ENCODE measurements around the gene GPHN.

DNA sequence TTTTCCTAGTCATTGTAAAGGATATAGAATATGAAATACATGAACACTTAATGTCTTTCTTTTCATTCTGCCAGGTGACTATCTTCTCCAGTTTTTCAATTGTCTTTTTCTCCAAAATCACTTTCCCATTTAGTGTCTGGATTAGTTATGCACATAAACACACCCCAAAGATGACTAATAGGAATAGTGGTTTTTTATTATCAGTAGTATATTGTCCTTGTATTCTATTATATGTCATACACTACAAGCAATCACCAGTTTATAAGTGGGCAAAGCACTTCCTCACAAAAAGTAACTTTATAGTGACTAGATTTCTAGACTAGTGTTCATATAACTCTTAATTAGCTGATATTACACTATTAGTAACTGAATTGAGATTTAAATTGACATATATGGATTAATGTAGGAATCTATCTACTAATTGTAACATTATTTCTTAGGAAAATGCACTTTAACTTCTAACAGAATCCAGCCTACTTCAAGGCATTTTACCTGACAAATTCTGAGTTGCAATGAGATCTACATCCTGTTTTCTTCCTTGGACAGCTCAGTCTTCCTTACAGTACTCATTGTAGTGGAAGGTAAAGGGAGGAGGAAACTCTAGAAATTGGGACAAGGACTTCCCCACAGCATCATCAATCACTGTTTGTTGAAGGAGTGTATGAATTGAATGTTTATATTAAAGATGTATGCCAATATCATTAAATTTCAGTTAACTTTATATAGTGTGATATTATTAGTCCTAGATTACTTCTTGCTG lies 495.2 kb downstream of the GPHN start:
- TF ChIP-seq, protein P1, sequence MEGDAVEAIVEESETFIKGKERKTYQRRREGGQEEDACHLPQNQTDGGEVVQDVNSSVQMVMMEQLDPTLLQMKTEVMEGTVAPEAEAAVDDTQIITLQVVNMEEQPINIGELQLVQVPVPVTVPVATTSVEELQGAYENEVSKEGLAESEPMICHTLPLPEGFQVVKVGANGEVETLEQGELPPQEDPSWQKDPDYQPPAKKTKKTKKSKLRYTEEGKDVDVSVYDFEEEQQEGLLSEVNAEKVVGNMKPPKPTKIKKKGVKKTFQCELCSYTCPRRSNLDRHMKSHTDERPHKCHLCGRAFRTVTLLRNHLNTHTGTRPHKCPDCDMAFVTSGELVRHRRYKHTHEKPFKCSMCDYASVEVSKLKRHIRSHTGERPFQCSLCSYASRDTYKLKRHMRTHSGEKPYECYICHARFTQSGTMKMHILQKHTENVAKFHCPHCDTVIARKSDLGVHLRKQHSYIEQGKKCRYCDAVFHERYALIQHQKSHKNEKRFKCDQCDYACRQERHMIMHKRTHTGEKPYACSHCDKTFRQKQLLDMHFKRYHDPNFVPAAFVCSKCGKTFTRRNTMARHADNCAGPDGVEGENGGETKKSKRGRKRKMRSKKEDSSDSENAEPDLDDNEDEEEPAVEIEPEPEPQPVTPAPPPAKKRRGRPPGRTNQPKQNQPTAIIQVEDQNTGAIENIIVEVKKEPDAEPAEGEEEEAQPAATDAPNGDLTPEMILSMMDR (IDR thresholded peaks at IDR 0.05; ENCODE audit: control extremely low read depth in 1 of 3, insufficient read depth in 1 of 3, low read depth in 1 of 3, low read length in 3 of 3): no peak
- TF ChIP-seq POLR2AphosphoS5 (IDR thresholded peaks at IDR 0.05; ENCODE audit: low read depth, low read length) (no peak), EZH2 (IDR thresholded peaks at IDR 0.05; ENCODE audit: low read depth, low read length, severe bottlenecking) (no peak), TBP (IDR thresholded peaks at IDR 0.05; ENCODE audit: low read depth, low read length) (no peak), EP300 (IDR thresholded peaks at IDR 0.05; ENCODE audit: borderline replicate concordance in 1 of 2, low read depth in 2 of 2, low read length in 2 of 2) (no peak), CBX8 (IDR thresholded peaks at IDR 0.05; ENCODE audit: borderline replicate concordance, low read depth, low read length) (no peak), RAD21 (IDR thresholded peaks at IDR 0.05 in 1 of 2, conservative IDR thresholded peaks at IDR 0.05 in 1 of 2; ENCODE audit: low read depth in 2 of 2, low read length in 2 of 2) (no peak), SUZ12 (IDR thresholded peaks at IDR 0.05; ENCODE audit: low read length) (no peak)

Data from H1 (cell line).